GM12892 (cell line): Measurements from ENCODE around the gene SDK2.

Experiments
- POLR2A ChIP-seq: IDR thresholded peaks from 2 replicates; pipeline ENCODE4 v1.6.1; 2011; ENCODE audit warnings: low read depth, low read length, control low read depth
- POLR2AphosphoS5 ChIP-seq: IDR thresholded peaks from 2 replicates; pipeline ENCODE4 v1.6.1; 2011; ENCODE audit warnings: low read depth, low read length, control low read depth
- TAF1 ChIP-seq: IDR thresholded peaks from 2 replicates; pipeline ENCODE4 v1.6.1; 2011; ENCODE audit warnings: low read depth, mild to moderate bottlenecking, control low read depth, low read length, borderline replicate concordance

DNA sequence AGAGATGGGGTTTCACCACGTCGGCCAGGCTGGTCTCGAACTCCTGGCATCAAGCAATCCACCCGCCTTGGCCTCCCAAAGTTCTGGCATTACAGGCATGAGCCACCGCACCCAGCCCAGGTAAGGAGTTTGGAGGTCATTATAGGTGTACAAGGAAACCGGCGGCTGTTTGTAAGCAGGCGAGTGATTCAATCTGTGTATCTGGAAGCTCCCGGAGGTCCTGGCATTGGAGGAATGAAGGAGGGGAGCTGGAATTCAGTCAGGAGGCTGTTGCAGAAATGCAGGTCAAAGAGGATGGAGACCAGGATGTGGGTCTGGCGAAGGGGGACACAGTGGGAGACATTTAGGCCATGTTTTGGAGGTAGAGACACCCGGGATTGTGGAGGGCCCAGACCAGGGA lies 351.2 kb downstream of the SDK2 start:
- TF ChIP-seq POLR2AphosphoS5 (no peak), POLR2A (no peak), TAF1 (no peak)
